Mesendoderm (in vitro differentiated cells): Measurements from ENCODE around the gene IRAK1BP1.

Experiments used
- DNase-seq: peaks from one replicate; pipeline ENCODE4 v3.0.0; 2013
- H2AK5ac ChIP-seq: 2 replicates; pipeline ENCODE4 v1.6.1; 2013; ENCODE audit warnings: low read length, inconsistent platforms
- H2BK120ac ChIP-seq: 2 replicates; pipeline ENCODE4 v1.6.1; 2013; ENCODE audit warnings: low read depth, mild to moderate bottlenecking, low read length, moderate library complexity, mixed read lengths
- H2BK15ac ChIP-seq: replicated peaks from 2 replicates; pipeline ENCODE4 v1.6.1; 2013; ENCODE audit warnings: low read depth, mild to moderate bottlenecking, moderate library complexity
- H2BK5ac ChIP-seq: 2 replicates; pipeline ENCODE4 v1.6.1; 2013; ENCODE audit warnings: low read length, inconsistent platforms
- H3K18ac ChIP-seq: 2 replicates; pipeline ENCODE4 v1.6.1; 2013; ENCODE audit warnings: mild to moderate bottlenecking, low read length, mixed read lengths
- H3K23ac ChIP-seq: one replicate; pipeline ENCODE4 v1.6.1; 2013; ENCODE audit warnings: low read length
- H3K27ac ChIP-seq: 2 replicates; pipeline ENCODE4 v1.5.1; 2013; ENCODE audit warnings: low read depth, mild to moderate bottlenecking, inconsistent platforms, low read length, moderate library complexity
- H3K27me3 ChIP-seq: 2 replicates; pipeline ENCODE4 v1.6.1; 2013; ENCODE audit warnings: low read length, control low read depth, mild to moderate bottlenecking, inconsistent platforms; ENCODE audit not compliant: insufficient read depth, poor library complexity
- H3K36me3 ChIP-seq: 2 replicates; pipeline ENCODE4 v1.6.1; 2013; ENCODE audit warnings: low read length, inconsistent platforms; ENCODE audit not compliant: control insufficient read depth, insufficient read depth
- H3K4ac ChIP-seq: one replicate; pipeline ENCODE4 v1.6.1; 2013; ENCODE audit warnings: low read depth, mild to moderate bottlenecking, low read length, moderate library complexity
- H3K4me1 ChIP-seq: 2 replicates; pipeline ENCODE4 v1.6.1; 2013; ENCODE audit warnings: low read depth, low read length, inconsistent platforms; ENCODE audit not compliant: control insufficient read depth
- H3K4me2 ChIP-seq: 2 replicates; pipeline ENCODE4 v1.6.1; 2013; ENCODE audit warnings: low read length
- H3K4me3 ChIP-seq: 2 replicates; pipeline ENCODE4 v1.5.1; 2013; ENCODE audit warnings: mild to moderate bottlenecking, low read length
- H3K56ac ChIP-seq: one replicate; pipeline ENCODE4 v1.6.1; 2013; ENCODE audit warnings: low read length
- H3K79me1 ChIP-seq: 2 replicates; pipeline ENCODE4 v1.6.1; 2013; ENCODE audit warnings: low read length, inconsistent platforms
- H3K79me2 ChIP-seq: 2 replicates; pipeline ENCODE4 v1.6.1; 2013; ENCODE audit warnings: mild to moderate bottlenecking, low read length; ENCODE audit not compliant: control insufficient read depth, insufficient read depth
- H3K9ac ChIP-seq: 2 replicates; pipeline ENCODE4 v1.6.1; 2013; ENCODE audit warnings: low read length, inconsistent platforms
- H4K5ac ChIP-seq: one replicate; pipeline ENCODE4 v1.6.1; 2013; ENCODE audit warnings: low read length
- H4K8ac ChIP-seq: one replicate; pipeline ENCODE4 v1.6.1; 2013; ENCODE audit warnings: low read depth, mild to moderate bottlenecking, control low read depth, low read length, moderate library complexity
- WGBS: extraction: QIAGEN DNeasy Blood & Tissue Kit; methylation state at CpG from one replicate; pipeline ENCODE4 v1.1.7; 2013; ENCODE audit warnings: low lambda C conversion rate, missing lambda C conversion rate; ENCODE audit not compliant: insufficient coverage; ENCODE audit errors: extremely low coverage; 5-methylcytosine and 5-hydroxymethylcytosine counted together

Gene IRAK1BP1

DNA sequence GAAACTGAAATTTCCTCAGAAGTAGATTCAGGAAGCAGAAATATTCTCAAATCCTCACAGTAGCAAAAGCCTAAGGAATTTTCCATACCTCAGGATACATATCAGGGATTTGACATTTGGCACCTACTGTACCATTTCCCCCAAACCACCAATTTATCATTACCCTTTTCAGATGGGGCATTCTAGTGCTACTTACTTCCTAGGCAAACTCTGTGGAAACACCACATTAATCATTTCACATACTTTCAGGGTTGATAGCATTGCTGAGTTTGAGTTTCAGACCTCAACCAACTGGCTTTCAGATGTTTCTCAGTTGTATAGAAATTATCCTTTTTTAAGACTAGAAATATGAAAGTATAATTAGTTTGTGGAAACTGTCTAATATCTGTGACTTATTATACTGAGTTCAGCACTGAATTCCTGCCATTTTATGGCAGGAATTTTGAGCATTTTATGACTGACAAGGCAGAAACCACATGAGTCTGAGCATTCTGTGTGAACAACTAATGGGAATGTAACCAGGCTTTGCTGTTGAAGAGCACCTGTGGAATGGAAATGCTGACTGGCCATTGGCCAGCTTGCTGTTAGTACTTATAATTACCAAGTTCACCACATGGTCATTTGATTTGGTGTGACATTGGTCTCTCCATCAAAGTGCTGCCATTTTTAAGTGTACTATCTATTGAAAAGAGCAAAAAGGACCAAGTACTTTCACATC, 35.1 kb upstream of the IRAK1BP1 start:
- no peak overlapping the region for H2AK5ac ChIP-seq
- H4K8ac ChIP-seq, result no peak overlapping the region
- H3K79me2 ChIP-seq, result no peaks in the 10 kb centered on the region
- no peak overlapping the region for H3K4me2 ChIP-seq
- no peak overlapping the region for H2BK120ac ChIP-seq
- no peak overlapping the region for H3K27ac ChIP-seq
- no peaks in the 10 kb centered on the region for H3K27me3 ChIP-seq
- no peak overlapping the region for H2BK5ac ChIP-seq
- no peaks in the 10 kb centered on the region for H3K4me1 ChIP-seq
- no peak overlapping the region for H3K4ac ChIP-seq
- H3K9ac ChIP-seq, result no peak overlapping the region
- no peak overlapping the region for H4K5ac ChIP-seq
- no peak overlapping the region for H3K23ac ChIP-seq
- no peaks in the 10 kb centered on the region for H3K36me3 ChIP-seq
- no peak for DNase-seq
- no peaks in the 10 kb centered on the region for H3K79me1 ChIP-seq
- no peak overlapping the region for H3K18ac ChIP-seq
- no peak overlapping the region for H2BK15ac ChIP-seq
- no peak overlapping the region for H3K4me3 ChIP-seq
- no peak overlapping the region for H3K56ac ChIP-seq

DNA sequence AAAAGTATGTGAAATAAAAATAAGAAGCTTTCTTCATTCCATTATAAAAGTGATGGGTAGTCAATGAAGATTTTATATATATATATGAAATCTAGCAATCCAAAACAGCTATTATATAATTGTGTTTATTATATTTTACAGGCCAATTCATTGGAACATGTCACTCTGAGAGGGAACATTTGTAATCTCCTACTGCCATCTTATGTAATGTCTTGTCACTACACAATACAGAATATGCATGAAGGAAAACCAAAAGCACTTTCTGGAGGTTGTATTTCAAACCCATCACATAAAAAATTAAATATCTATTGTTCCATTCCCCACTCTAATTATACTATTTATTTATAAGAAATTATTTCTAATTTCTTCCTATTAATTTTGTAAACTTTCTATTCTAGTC, 31.5 kb upstream of the IRAK1BP1 start:
- H3K27me3 ChIP-seq, result no peaks in the 10 kb centered on the region
- no peaks in the 10 kb centered on the region for H3K79me2 ChIP-seq
- no peak overlapping the region for H2AK5ac ChIP-seq
- no peak overlapping the region for H3K9ac ChIP-seq
- no peak for DNase-seq
- H3K23ac ChIP-seq, result no peak overlapping the region
- H3K18ac ChIP-seq, result no peak overlapping the region
- no peaks in the 10 kb centered on the region for H3K36me3 ChIP-seq
- no peak overlapping the region for H2BK15ac ChIP-seq
- no peaks in the 10 kb centered on the region for H3K79me1 ChIP-seq
- no peak overlapping the region for H3K27ac ChIP-seq
- no peak overlapping the region for H3K56ac ChIP-seq
- no peak overlapping the region for H3K4me3 ChIP-seq
- H4K8ac ChIP-seq, result no peak overlapping the region
- H3K4me1 ChIP-seq, result no peaks in the 10 kb centered on the region
- H2BK5ac ChIP-seq, result no peak overlapping the region
- H3K4ac ChIP-seq, result no peak overlapping the region
- H3K4me2 ChIP-seq, result no peak overlapping the region
- no peak overlapping the region for H2BK120ac ChIP-seq
- H4K5ac ChIP-seq, result no peak overlapping the region

DNA sequence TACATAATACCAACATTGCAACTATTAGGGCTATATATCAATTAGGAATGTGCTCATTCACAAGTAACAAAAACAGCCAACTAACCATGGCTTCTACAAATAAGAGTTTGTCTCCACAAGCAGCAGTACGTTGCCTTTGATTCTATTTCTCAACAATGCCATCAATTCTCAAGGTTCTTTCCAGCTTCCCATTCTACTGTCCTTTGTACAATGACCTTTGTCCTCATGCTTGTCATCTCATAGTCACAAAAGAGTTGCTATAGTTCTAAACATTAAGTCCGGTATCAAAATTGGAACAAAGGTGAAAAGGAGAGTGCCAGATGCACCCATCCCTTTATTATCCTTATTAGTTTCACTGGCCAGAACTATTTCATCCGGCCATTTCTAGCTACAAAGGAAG, 30.8 kb upstream of the IRAK1BP1 start:
- no peak overlapping the region for H3K56ac ChIP-seq
- H3K36me3 ChIP-seq, result no peaks in the 10 kb centered on the region
- no peaks in the 10 kb centered on the region for H3K27me3 ChIP-seq
- H3K27ac ChIP-seq, result no peak overlapping the region
- no peak overlapping the region for H3K18ac ChIP-seq
- no peak overlapping the region for H3K4me2 ChIP-seq
- H4K5ac ChIP-seq, result no peak overlapping the region
- H3K4me1 ChIP-seq, result no peaks in the 10 kb centered on the region
- H3K79me2 ChIP-seq, result no peaks in the 10 kb centered on the region
- WGBS, result no CpG with 5 or more reads among the region's 3 CpGs
- no peaks in the 10 kb centered on the region for H3K79me1 ChIP-seq
- no peak overlapping the region for H3K4me3 ChIP-seq
- no peak overlapping the region for H2BK5ac ChIP-seq
- H2BK120ac ChIP-seq, result no peak overlapping the region
- no peak overlapping the region for H2AK5ac ChIP-seq
- H2BK15ac ChIP-seq, result no peak overlapping the region
- H3K9ac ChIP-seq, result no peak overlapping the region
- DNase-seq, result no peak
- H3K4ac ChIP-seq, result no peak overlapping the region
- H3K23ac ChIP-seq, result no peak overlapping the region
- no peak overlapping the region for H4K8ac ChIP-seq

DNA sequence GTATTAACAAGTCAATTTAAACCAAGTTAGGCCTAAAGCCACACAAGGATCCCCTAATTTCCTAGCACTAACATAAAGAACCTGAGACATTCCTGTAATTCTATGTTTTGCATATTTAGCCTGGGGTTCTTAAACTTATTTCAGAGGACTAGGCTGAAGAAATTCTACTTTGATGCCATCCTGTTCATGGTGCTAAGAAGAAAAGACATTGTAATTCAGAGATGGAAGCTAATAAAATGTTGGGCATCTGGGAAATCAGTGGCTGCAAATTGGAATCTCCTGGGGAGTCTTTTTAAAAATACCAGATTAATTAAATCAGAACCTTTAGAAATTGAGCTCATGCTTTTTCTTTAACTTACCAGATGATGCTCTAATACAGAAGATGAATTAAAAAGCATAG, 26.2 kb upstream of the IRAK1BP1 start:
- Histone ChIP-seq H3K27ac (no peak overlapping the region), H4K5ac (no peak overlapping the region), H3K23ac (no peak overlapping the region), H2BK5ac (no peak overlapping the region), H3K79me2 (no peaks in the 10 kb centered on the region), H3K56ac (no peak overlapping the region), H3K18ac (no peak overlapping the region), H4K8ac (no peak overlapping the region), H3K4ac (no peak overlapping the region), H2BK15ac (no peak overlapping the region), H3K9ac (no peak overlapping the region), H2AK5ac (no peak overlapping the region), H3K4me2 (no peak overlapping the region), H3K79me1 (no peaks in the 10 kb centered on the region), H3K4me3 (no peak overlapping the region), H3K4me1 (no peaks in the 10 kb centered on the region), H2BK120ac (no peak overlapping the region), H3K27me3 (no peaks in the 10 kb centered on the region), H3K36me3 (no peaks in the 10 kb centered on the region)
- DNase-seq, result peak; percentile 49

- Histone ChIP-seq H3K56ac (no peak overlapping the region), H3K36me3 (no peaks in the 10 kb centered on the region), H4K5ac (no peak overlapping the region), H2BK15ac (no peak overlapping the region), H3K9ac (no peak overlapping the region), H3K27ac (no peak overlapping the region), H3K27me3 (no peaks in the 10 kb centered on the region), H3K4me3 (no peak overlapping the region), H3K4me1 (no peaks in the 10 kb centered on the region), H2AK5ac (no peak overlapping the region), H3K79me2 (no peaks in the 10 kb centered on the region), H4K8ac (no peak overlapping the region), H3K79me1 (no peaks in the 10 kb centered on the region), H3K23ac (no peak overlapping the region), H3K4ac (no peak overlapping the region), H2BK120ac (no peak overlapping the region), H3K4me2 (no peak overlapping the region), H2BK5ac (no peak overlapping the region), H3K18ac (no peak overlapping the region)
- DNase-seq, result no peak
Observed at GRCh38 chr6:78842953-78843352, 24.4 kb upstream of the IRAK1BP1 start.

- H3K4me3 ChIP-seq, result no peak overlapping the region
- no peaks in the 10 kb centered on the region for H3K79me1 ChIP-seq
- DNase-seq, result no peak
- no peak overlapping the region for H3K23ac ChIP-seq
- H2BK15ac ChIP-seq, result no peak overlapping the region
- no peak overlapping the region for H4K8ac ChIP-seq
- H3K4me1 ChIP-seq, result no peaks in the 10 kb centered on the region
- H3K27me3 ChIP-seq, result no peaks in the 10 kb centered on the region
- no peak overlapping the region for H3K56ac ChIP-seq
- H3K79me2 ChIP-seq, result no peaks in the 10 kb centered on the region
- no peak overlapping the region for H3K4ac ChIP-seq
- H2BK5ac ChIP-seq, result no peak overlapping the region
- H3K9ac ChIP-seq, result no peak overlapping the region
- H3K27ac ChIP-seq, result no peak overlapping the region
- H3K18ac ChIP-seq, result no peak overlapping the region
- no peaks in the 10 kb centered on the region for H3K36me3 ChIP-seq
- no CpG with 5 or more reads among the region's 2 CpGs for WGBS
- H3K4me2 ChIP-seq, result no peak overlapping the region
- no peak overlapping the region for H2BK120ac ChIP-seq
- no peak overlapping the region for H2AK5ac ChIP-seq
- H4K5ac ChIP-seq, result no peak overlapping the region
Observed at GRCh38 chr6:78844899-78845298, 22.5 kb upstream of the IRAK1BP1 start.
